Activated CD4-positive, CD25-positive, alpha-beta regulatory T cell treated with anti-CD3 and anti-CD28 coated beads, Interleukin-2, amount 50 U/mL, for 16 hours (primary cell): ENCODE data around the gene ZNF669.
"Not testable (repeated sequence)": the region's sequence is repeated elsewhere in the genome, so short reads cannot be mapped to it uniquely, and the experiment has no call there.

Experiments used
- DNase-seq: peaks from one replicate; pipeline ENCODE4 v3.0.0-alpha.2; 2020; ENCODE audit warnings: low read depth, low spot score

Gene ZNF669

GRCh38 chr1:247103859-247104591 is at the start of gene ZNF669:
TSS of gene ZNF669 (minus strand) at chr1:247104356. CDS start at chr1:247104199, 157 bp downstream.
- peak; percentile 82 for DNase-seq

- no peak for DNase-seq
Measured at GRCh38 chr1:247147781-247148180, 43.6 kb upstream of the ZNF669 start.

GRCh38 chr1:247147120-247147519 is 43.0 kb upstream of the ZNF669 start:
- not testable (repeated sequence) for DNase-seq

- no peak for DNase-seq
Measured at GRCh38 chr1:247146671-247147070, 42.5 kb upstream of the ZNF669 start.

- DNase-seq: no peak
Measured at GRCh38 chr1:247145279-247145678, 41.1 kb upstream of the ZNF669 start.

- not testable (repeated sequence) for DNase-seq
Measured at GRCh38 chr1:247139557-247139956, 35.4 kb upstream of the ZNF669 start.

GRCh38 chr1:247131236-247131635 is 27.1 kb upstream of the ZNF669 start:
- DNase-seq: no peak

GRCh38 chr1:247127519-247128282 is 23.5 kb upstream of the ZNF669 start:
- not testable (repeated sequence) for DNase-seq

GRCh38 chr1:247126601-247127000 is 22.4 kb upstream of the ZNF669 start:
- not testable (repeated sequence) for DNase-seq

- DNase-seq: not testable (repeated sequence)
Measured at GRCh38 chr1:247126166-247126565, 22.0 kb upstream of the ZNF669 start.

GRCh38 chr1:247121382-247121781 is 17.2 kb upstream of the ZNF669 start:
- DNase-seq: no peak

GRCh38 chr1:247120408-247120668 is 16.2 kb upstream of the ZNF669 start:
- DNase-seq: not testable (repeated sequence)

GRCh38 chr1:247119600-247120407 is 15.6 kb upstream of the ZNF669 start:
- DNase-seq: no peak

GRCh38 chr1:247118946-247119446 is 14.8 kb upstream of the ZNF669 start:
- no peak for DNase-seq

- DNase-seq: no peak
Measured at GRCh38 chr1:247115545-247115944, 11.4 kb upstream of the ZNF669 start.

GRCh38 chr1:247115141-247115510 is 11.0 kb upstream of the ZNF669 start:
- DNase-seq: no peak

- no peak for DNase-seq
Measured at GRCh38 chr1:247114351-247115140, 10.4 kb upstream of the ZNF669 start.

GRCh38 chr1:247113733-247114271 is 9.6 kb upstream of the ZNF669 start:
- no peak for DNase-seq

- DNase-seq: no peak
Measured at GRCh38 chr1:247113094-247113497, 8.9 kb upstream of the ZNF669 start.

- DNase-seq: no peak
Measured at GRCh38 chr1:247112479-247112781, 8.3 kb upstream of the ZNF669 start.
